GM10847 (cell line): Measurements from ENCODE around the gene MMP10.

Source experiments
- POLR2A ChIP-seq: IDR thresholded peaks from 2 replicates; pipeline ENCODE4 v1.6.1; 2011; ENCODE audit not compliant: insufficient read length; ENCODE audit errors: extremely low read depth

Gene MMP10

DNA sequence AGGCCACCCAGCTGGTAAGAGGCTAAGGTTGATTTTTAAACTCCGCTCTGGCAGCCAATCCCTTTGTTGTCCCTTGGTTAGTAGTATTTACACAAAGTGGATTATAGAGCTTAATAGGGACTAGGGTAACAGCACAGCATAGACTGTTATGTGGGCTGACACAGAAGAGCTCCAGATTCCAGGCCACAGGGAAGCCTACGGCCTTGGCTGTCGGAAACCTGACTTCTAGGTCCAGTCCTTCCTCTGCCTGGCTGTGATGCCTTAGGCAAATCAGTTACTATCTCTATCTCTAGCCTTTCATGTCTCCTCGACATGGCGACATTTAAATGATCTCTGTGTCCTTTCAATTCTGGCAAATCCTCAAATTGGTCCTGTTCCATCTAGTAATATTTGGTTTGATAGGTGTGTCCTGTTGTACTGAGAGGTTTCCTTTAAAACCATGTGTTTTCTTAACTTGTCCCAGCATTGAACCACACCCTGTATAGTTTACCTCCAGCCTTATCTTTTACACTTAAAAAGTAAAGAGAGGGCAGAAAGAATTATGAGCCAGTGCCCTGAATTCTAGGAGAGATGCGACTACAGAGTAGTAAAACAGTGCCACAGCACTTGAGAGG is 13.4 kb upstream of the MMP10 start:
- TF ChIP-seq POLR2A, result no peak

DNA sequence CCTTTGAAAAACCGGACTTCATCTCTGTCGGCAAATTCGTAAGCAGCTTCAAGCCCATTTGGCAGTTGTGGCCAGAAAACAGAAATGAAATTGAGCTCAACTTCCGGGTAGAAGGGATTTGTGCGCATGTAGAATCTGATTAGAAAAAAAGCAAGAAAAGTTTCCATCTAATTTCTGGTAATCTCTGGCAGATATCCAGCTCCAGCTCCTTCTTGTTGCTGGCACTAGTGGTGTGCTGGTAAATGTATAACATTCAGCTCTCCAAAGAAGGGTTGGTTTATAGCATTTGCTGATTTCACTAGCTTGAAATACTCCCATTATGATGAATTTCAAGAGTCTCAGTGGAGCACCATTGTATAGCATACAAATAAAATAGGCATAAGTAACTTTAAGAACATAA is 12.2 kb upstream of the MMP10 start:
- TF ChIP-seq POLR2A, result no peak

DNA sequence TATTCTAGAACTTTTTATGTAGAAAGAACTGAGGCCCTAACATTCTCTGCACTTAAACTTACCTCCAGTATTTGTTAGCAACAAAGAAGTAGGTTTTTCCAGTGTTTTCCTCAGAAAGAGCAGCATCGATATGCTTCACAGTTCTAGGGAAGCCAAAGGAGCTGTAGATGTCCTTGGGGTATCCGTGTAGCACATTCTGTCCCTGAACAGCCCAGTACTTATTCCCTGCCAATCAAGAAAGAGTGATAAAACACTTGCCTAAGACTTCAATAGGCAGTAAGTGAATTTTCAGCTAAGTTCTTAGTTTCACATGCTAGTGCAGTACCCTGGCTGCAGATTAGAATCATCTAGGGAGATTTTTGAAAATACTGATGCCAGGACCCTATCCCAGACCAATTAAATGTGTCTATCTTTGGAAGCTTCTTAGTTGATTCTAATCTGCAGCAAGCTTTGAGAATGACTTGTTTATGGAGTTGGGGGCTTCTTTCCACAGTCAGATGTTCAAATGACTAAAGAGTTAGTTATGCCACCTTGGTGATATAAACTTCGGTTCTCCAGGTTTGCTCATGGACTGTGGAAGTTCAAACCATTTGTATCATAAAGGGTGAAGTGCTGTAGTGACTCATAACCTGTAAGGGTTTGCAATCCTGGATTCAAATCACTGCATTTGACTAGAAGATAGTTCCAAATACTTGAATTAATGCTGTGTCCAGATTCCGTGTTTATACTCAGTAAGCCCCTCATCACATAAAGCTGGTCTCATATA is 11.0 kb upstream of the MMP10 start:
- no peak for TF ChIP-seq POLR2A

DNA sequence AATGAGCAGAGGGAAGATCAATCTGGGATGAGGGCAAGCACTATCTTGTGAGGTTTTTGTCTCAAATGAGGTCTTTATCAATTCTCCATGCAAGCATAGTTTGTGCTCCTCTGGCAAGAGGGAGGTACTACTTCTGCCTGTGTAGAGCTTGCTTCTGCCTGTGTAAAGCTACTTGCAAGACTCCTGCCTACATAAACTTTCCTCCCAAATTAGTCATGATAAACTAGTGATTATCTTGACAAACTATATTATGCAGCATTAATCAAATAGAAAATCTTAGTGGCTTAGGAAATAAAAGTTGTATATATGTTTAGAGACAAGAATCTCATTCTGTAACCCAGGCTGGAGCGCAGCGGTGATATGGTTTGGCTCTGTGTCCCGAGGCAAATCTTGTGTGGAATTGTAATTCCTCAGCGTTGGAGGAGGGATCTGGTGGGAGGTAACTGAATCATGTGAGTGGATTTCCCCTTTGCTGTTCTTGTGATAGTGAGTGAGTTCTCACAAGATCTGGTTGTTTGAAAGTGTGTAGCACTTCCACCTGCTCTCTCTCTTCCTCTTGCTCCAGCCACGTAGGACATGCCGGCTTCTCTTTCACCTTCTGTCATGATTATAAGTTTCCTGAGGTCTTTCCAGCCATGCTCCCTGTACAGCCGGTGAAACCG is 8.0 kb upstream of the MMP10 start:
- no peak for TF ChIP-seq POLR2A

DNA sequence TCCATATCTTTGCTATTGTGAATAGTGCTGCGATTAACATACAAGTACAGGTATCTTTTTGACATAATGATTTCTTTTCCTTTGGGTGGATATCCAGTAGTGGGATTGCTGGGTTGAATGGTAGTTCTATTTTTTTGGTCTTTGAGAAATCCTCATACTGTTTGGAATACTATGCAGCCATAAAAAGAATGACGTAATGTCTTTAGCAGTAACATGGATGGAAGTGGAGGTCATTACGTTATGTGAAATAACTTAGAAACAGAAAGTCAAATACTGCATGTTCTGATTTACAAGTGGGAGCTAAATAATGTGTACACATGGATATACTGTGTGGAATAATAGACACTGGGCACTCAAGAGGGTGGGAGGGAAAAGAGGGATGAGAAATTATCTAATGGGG is 4.0 kb upstream of the MMP10 start:
- TF ChIP-seq POLR2A, result no peak

DNA sequence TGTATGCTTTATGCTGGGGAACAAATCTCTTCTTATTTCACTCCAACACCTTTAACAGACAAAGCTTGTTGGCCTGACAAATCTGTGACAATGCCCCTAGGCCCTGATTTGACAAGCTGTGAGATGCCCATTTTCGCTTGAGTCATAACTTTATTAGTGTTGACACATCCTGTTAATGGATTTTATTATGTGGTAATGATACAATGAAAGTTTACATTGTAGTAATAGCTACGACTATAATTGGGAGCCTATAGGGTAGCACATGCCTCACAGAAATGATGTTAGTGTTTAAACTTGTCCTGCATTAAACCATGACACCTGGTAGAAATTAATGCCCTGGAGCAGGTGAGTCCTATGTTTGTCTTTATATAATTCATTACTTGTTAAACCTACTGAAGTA is 3.3 kb upstream of the MMP10 start:
- TF ChIP-seq POLR2A, result no peak

DNA sequence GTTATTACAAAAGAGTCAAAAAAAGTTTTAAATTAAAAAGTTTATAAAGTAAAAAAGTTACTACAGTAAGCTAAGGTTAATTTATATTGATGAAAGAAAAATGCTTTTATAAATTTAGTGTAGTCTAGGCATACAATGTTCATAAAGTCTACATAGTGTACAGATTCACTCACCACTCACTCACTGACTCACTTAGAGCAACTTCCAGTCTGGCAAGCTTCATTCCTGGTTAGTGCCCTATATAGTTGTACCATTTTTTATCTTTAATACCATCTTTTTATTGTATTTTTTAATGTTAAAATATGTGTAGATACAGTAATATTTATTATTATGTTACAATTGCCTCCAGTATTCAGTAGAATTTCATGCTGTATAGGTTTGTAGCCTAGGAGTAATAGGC is 2.6 kb upstream of the MMP10 start:
- no peak for TF ChIP-seq POLR2A

DNA sequence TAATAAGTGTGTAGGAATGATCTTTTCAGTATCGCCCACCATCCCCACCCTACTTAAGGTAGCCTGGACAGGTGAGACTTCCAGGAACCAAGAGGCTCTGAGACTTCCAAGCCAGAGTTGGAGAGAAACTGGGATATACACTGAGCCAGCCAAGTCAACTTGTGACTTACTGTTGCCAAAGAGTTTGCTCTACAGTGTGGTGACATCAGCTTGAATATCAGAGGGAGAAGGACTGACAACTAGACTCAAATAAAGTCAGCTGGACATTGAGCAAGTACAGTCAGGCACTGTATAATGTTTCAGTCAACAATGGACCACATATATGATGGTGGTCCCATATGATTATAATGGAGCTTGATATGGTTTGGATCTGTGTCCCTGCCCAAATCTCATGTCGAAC is 1.2 kb upstream of the MMP10 start:
- no peak for TF ChIP-seq POLR2A

DNA sequence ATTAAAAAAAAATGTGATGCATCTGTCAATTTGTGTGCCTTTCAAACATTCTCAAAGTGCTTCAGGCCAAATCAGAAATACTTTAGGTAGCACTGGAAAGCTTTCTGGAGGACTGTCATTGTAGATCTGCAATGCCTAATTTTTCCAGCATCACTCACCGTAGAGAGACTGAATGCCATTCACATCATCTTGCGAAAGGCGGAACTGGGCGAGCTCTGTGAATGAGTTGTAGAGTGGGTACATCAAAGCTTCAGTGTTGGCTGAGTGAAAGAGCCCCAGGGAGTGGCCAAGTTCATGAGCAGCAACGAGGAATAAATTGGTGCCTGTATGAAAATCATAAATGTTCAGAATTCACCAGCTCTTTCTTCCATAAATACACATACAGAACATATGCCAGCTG is 4.0 kb downstream of the MMP10 start:
- TF ChIP-seq POLR2A, result no peak

DNA sequence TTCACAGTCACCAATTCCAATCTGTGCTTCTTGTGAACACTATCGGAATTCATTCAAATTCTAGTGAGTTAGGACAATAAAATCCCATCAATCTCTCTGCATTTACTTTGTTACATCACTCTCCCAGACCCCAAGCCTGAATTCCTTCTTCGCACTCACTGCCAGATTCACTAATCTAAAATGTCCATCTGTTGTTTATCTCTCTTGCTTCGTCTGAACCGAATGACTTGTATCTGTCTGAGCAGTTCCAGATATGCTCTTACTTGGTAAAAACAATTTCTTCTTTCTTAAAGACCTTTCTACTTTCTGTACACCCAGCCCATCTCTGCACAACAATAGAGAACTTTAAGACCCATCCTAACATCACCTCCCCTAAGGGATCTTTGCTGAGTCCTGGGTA is 7.0 kb downstream of the MMP10 start:
- no peak for TF ChIP-seq POLR2A

DNA sequence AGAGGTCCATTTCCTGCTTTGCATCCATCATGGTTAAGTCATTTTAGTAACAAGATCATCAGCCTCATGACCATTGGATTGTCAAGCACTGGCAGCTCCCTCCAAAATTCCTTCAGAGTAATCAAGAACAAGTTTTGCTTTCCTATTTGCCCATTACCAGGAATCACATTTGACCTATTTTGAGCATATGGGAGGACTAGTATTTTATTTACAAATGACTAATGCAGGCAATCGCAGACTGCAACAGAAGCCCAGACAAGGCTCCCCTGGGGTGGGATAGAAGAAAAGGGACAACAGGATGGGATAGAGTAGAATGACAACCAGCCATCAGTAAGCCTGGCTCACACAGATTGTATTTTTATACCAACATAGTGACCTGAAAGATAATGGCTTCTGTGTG is 9.1 kb downstream of the MMP10 start:
- no peak for TF ChIP-seq POLR2A

DNA sequence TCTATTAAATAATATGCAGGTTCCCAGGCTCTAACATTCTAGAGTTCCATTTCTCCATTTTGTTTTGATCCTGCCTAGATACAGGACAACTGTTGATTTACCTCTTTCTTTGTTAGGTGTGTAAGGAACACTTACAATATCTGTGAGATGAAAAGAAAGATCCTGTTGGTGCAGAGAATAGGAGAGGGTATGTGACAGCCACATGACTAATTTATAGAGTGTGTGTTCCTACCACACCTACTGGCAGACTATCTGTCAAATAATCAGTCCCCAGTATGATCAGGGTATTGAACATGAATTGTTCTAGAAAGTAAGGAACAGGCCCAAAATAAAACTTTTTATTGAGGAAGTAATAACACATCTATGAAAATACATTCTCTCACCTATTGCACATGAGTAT is 10.2 kb downstream of the MMP10 start:
- TF ChIP-seq POLR2A, result no peak

DNA sequence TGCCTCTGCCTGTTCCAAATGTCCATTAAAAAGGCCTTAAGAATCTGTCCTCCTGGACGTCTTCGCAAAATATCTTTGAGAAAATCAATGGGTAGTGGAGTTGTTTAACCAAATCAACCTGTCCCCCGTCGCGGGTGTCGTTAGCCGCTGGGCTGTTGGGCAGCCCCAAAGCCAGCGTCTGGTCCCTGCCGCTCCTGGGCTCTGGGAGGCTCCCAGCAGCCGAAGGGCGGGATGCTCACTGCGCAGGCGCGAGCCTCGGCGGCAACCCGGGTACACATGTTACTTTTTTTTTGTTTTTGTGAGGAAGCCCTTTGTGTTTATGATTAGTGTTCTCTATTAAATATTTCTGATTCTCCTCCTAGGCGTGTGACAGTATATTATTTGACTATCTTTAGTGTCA is 12.6 kb downstream of the MMP10 start:
- no peak for TF ChIP-seq POLR2A

DNA sequence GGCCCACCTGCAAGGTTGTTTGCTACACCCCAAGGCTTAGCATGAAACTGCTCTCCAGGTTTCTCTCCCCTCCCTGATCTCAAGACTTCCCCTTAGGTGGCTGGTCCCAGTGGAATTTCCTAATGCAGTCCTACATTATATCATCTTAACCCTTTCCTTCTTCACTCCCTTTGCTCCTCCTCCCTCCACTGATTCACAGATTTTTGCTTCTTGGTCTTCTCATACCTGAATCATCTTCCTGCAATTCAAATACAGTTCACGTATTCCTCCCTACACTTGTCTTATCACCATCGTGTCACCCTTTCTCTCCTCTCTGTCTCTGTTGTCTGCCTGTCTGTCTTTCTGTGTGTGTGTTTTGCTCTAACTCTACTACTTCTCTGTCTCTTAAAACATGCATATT is 17.0 kb downstream of the MMP10 start:
- TF ChIP-seq POLR2A, result no peak

DNA sequence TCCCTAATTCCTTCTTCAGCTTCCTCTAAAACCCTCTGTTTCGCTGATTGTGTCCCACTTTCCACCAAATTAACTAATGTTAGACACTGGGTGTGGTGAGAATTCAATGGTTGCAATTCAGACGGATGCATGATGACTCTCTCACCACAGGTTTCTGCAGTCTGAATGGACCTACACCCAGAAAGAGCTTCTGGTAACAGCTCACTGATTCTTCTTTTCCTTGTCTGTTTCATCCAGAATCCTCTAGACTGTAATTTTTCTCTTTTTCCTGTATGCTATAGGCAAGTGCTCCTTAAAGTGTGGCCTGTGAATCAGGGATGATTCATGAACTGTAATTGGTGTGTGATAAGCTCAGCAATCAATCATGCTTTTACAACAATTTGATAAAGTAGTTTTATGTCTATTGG is 18.1 kb downstream of the MMP10 start:
- no peak for TF ChIP-seq POLR2A

DNA sequence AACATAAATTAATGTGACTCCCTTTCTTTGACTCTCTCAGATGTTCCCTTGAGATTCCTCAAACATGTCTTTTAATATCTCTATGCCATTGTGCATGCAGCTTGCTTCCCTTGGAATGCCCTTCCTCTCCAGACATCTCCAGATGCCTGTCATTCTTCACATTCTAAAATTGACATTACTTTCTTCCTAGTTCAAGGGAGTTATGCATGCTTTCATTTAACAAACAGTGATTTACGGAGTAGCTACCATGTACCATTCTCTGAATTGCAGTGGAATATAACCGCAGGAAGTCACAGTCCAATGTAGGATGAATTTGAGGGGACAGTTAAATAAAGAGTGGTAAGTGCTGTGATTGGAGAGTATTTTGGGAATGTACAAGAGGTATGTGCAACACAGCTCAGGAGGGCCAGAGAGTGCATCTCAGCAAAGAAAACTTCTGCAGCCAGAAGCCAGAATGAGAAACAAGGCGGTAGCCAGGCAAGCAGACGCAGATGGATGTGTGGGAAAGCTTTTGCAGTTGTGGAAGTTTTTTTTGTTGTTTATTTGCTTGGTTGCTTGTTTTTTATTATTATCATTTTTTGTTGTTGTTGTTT is 18.7 kb downstream of the MMP10 start:
- TF ChIP-seq POLR2A, result no peak
